ENCODE measurements around the gene SUGCT.

The SUGCT gene

GRCh38 chr7:40786909-40787308 lies 652.1 kb downstream of the SUGCT start:
- TF ChIP-seq ZBTB7A (IDR thresholded peaks at IDR 0.05; ENCODE audit: low read depth), result no peak
- TF ChIP-seq CREB1 (IDR thresholded peaks at IDR 0.05; ENCODE audit: low read depth), result no peak
- no peak for TF ChIP-seq NFIC (IDR thresholded peaks at IDR 0.05)
- no peak for TF ChIP-seq RAD21 (IDR thresholded peaks at IDR 0.05; ENCODE audit: low read depth)
- no peak for TF ChIP-seq TAF1 (IDR thresholded peaks at IDR 0.05; ENCODE audit: low read depth)
- TF ChIP-seq TCF12 (IDR thresholded peaks at IDR 0.05; ENCODE audit: low read depth), result no peak
- no peak for TF ChIP-seq EGR1 (IDR thresholded peaks at IDR 0.05)
- no peak for TF ChIP-seq CEBPB (IDR thresholded peaks at IDR 0.05)
- TF ChIP-seq, protein P1, sequence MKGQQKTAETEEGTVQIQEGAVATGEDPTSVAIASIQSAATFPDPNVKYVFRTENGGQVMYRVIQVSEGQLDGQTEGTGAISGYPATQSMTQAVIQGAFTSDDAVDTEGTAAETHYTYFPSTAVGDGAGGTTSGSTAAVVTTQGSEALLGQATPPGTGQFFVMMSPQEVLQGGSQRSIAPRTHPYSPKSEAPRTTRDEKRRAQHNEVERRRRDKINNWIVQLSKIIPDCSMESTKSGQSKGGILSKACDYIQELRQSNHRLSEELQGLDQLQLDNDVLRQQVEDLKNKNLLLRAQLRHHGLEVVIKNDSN (IDR thresholded peaks at IDR 0.05), result no peak
- no peak for TF ChIP-seq FOXM1 (IDR thresholded peaks at IDR 0.05; ENCODE audit: borderline replicate concordance, low read depth)
- no peak for TF ChIP-seq REST (IDR thresholded peaks at IDR 0.05; ENCODE audit: low read depth)
- TF ChIP-seq TEAD4 (IDR thresholded peaks at IDR 0.05), result no peak
- TF ChIP-seq EP300 (IDR thresholded peaks at IDR 0.05; ENCODE audit: borderline replicate concordance), result no peak

DNA sequence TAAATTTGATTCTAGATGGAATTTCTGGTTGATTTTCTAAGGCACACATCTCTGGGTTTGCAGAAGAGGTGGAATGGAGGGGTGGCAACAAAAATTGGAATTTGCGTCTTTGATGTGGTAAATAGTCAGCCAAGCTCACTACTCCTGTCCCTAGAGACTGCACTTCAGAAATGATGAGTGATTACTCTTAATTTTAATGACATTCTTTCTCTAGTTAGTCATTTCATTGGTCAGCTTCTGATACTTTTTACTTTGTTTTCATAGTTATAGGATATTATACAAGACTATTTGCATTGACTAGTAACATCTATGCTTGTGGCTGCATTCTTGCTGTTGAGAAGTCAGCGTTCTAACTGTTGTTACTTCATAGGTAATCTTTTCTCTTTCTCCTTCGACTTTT lies 658.3 kb downstream of the SUGCT start:
- TF ChIP-seq EP300 (IDR thresholded peaks at IDR 0.05; ENCODE audit: borderline replicate concordance), result no peak

GRCh38 chr7:40795607-40796006 lies 660.8 kb downstream of the SUGCT start:
- no peak for TF ChIP-seq TEAD4 (IDR thresholded peaks at IDR 0.05)
- TF ChIP-seq FOXM1 (IDR thresholded peaks at IDR 0.05; ENCODE audit: borderline replicate concordance, low read depth), result no peak
- TF ChIP-seq ZBTB7A (IDR thresholded peaks at IDR 0.05; ENCODE audit: low read depth), result no peak
- TF ChIP-seq CREB1 (IDR thresholded peaks at IDR 0.05; ENCODE audit: low read depth), result no peak
- no peak for TF ChIP-seq EGR1 (IDR thresholded peaks at IDR 0.05)
- no peak for TF ChIP-seq REST (IDR thresholded peaks at IDR 0.05; ENCODE audit: low read depth)
- TF ChIP-seq TCF12 (IDR thresholded peaks at IDR 0.05; ENCODE audit: low read depth), result no peak
- no peak for TF ChIP-seq TAF1 (IDR thresholded peaks at IDR 0.05; ENCODE audit: low read depth)
- no peak for TF ChIP-seq NFIC (IDR thresholded peaks at IDR 0.05)
- TF ChIP-seq, protein P1 (IDR thresholded peaks at IDR 0.05), result no peak
- no peak for TF ChIP-seq RAD21 (IDR thresholded peaks at IDR 0.05; ENCODE audit: low read depth)
- TF ChIP-seq YY1 (IDR thresholded peaks at IDR 0.05; ENCODE audit: low read depth), result no peak
- TF ChIP-seq, protein P2, sequence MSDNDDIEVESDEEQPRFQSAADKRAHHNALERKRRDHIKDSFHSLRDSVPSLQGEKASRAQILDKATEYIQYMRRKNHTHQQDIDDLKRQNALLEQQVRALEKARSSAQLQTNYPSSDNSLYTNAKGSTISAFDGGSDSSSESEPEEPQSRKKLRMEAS (IDR thresholded peaks at IDR 0.05), result no peak
- no peak for TF ChIP-seq CEBPB (IDR thresholded peaks at IDR 0.05)
- TF ChIP-seq EP300 (IDR thresholded peaks at IDR 0.05; ENCODE audit: borderline replicate concordance), result no peak

GRCh38 chr7:40796723-40797122 lies 661.9 kb downstream of the SUGCT start:
- TF ChIP-seq, protein P1 (IDR thresholded peaks at IDR 0.05), result no peak
- TF ChIP-seq YY1 (IDR thresholded peaks at IDR 0.05; ENCODE audit: low read depth), result no peak
- TF ChIP-seq EGR1 (IDR thresholded peaks at IDR 0.05), result no peak
- no peak for TF ChIP-seq ZBTB7A (IDR thresholded peaks at IDR 0.05; ENCODE audit: low read depth)
- no peak for TF ChIP-seq FOXM1 (IDR thresholded peaks at IDR 0.05; ENCODE audit: borderline replicate concordance, low read depth)
- no peak for TF ChIP-seq REST (IDR thresholded peaks at IDR 0.05; ENCODE audit: low read depth)
- no peak for TF ChIP-seq NFIC (IDR thresholded peaks at IDR 0.05)

- TF ChIP-seq TEAD4 (IDR thresholded peaks at IDR 0.05), result no peak
- no peak for TF ChIP-seq CREB1 (IDR thresholded peaks at IDR 0.05; ENCODE audit: low read depth)
- no peak for TF ChIP-seq YY1 (IDR thresholded peaks at IDR 0.05; ENCODE audit: low read depth)
Observed at GRCh38 chr7:40798613-40799012, 663.8 kb downstream of the SUGCT start.

All from Ishikawa (cell line).